NCI-H524 treated with DMSO at 0.1 percent for 48 hours (cell line): Measurements from ENCODE around the gene CEBPB.
A peak's percentile ranks its signal among the peaks of the same experiment; 100 is the strongest.

Experiments used
- DNase-seq: peaks from one replicate; lab custom pipeline; 2025; lab: John Stamatoyannopoulos, UW

The CEBPB gene

GRCh38 chr20:50213531-50214106 is 23.0 kb downstream of the CEBPB start:
- no peak for DNase-seq

DNA sequence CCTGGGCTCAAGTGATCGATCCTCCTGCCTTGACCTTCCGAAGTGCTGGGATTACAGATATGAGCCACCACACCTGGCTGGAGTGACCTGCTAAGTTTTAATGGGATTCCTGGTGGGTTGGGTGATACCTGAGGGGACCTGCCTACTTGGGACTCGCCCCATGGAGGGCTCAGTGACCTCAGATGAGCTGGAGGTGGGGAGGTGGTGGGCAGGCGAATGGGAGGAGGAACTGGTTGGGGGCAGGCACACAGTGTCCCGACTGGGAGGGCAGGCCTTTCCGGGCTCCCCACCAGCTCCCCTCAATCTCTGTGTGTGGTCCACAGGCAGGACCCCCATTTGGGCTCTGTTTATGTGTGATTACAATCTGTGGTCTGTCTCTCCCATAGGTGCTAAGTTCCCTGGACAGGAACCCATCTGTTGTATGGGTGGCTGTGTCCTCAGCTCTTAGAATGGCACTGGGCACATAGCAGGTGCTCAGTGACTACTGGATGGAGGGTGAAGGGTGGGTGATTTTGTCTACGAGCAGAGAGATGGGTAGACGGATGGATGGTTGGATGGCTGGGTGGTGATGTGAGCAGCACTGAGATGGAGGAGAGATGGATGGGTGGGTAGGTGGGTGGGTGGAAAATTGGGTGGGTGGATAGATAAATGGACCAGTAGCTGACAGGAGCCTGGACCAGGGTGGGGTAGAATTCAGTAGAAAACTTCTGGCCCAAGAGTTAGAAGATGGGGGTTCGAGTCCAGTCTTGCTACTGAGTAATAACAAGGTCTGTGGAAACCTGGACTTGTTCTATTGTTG is 23.8 kb downstream of the CEBPB start:
- no peak for DNase-seq

DNA sequence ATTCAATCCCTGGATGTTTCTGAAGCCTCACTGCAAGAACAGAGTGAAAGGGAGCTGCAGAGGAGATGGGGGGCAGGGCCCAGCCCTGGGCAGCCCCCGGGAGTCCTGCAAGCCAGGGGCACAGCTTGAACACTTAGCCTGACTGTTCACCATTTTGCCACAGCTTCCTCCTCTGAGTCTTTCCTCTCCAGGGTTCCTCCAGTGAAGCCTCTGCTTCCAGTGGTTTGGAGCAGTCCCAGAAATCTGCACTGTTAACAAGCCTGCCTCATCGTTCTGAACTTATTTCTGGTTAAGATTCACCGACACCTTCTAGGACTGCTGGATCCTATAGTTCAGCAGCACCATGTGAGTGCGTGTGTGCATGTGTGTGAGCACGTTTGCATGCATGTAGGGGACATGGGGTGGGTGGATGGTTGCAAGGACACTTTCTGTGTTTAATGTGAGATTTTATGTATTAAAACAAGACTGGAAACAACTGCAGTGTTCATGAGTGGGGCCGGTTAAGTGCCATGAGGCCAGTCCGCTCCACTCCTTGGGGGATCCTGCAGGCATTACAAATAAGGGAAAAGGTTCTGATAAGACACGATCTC is 24.6 kb downstream of the CEBPB start:
- DNase-seq: no peak

GRCh38 chr20:50215926-50216325 is 25.3 kb downstream of the CEBPB start:
- DNase-seq: no peak

DNA sequence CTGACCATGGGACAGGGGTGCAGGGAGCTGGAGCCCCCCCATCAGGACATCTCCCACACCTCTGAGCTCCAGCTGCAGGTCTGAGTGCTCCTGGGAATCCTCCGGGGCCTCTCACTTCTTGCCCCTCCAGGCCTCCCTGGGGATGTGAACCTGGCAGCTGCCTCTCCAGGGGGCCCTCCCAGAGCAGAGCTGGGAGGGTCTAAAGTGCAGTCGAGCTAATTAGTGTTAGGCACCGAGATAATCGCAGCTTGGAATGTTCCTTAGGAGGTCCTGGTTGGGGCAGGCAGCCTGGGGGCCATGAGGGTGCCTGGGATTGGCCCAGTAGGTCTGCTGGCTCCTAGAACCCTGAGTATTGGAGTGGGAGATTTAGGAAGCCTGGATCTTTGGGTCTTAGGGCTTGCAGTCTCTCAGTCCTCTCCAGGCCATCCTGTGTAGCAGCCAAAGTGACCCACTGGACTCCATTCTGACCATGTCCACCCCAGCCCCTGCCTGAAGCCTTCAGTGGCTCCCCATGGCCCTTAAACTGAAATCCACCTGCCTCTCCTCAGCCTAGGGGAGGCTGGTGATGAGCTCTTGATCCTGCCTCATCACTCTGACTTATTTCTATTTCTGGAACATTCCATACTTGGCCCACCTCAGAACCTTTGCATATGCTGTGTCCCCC is 26.0 kb downstream of the CEBPB start:
- peak; percentile 15 for DNase-seq

GRCh38 chr20:50217207-50217949 is 26.7 kb downstream of the CEBPB start:
- DNase-seq: no peak

DNA sequence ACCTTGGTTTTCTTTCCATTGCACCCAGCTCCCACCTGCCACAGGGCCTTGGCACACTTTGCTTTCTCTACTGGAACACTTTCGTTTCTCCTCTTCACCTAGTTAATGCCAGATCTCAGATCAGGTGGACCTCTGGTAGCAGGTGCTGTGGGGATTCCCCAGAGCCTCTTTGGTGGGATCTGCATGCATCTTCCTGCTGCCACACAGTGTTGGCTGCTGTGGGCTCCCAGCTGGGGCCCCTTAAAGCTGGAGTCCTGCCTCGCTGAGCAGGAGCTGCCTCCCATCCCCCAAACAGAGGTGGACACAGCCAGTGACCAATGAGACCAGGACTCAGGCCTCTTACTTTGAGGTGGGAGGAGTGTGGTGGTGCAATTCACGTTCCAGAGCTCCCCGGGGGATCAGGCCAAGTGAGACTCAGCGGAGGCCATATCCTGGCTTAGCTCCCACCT is 28.4 kb downstream of the CEBPB start:
- no peak for DNase-seq

DNA sequence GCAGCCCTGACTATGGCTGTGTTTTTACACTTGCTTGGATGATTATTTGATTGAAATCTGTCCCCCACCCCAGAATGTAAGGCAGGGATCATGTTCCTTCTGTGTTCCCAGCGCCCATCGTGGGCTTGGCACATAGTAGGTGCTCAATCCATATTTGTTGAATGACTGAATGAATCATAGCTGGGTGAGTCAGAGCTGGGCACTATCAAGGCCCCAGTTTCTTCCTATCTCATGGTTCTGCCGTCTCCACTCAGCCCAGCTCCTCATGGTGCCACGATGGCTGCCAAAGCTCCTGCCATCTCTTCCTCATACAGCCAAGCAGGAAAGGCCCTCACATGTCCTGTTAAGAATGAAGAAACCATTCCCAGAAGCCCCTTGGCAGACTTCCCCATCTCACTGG is 29.0 kb downstream of the CEBPB start:
- DNase-seq: no peak

GRCh38 chr20:50220093-50220893 is 29.7 kb downstream of the CEBPB start:
- no peak for DNase-seq

GRCh38 chr20:50220894-50221365 is 30.3 kb downstream of the CEBPB start:
- no peak for DNase-seq

DNA sequence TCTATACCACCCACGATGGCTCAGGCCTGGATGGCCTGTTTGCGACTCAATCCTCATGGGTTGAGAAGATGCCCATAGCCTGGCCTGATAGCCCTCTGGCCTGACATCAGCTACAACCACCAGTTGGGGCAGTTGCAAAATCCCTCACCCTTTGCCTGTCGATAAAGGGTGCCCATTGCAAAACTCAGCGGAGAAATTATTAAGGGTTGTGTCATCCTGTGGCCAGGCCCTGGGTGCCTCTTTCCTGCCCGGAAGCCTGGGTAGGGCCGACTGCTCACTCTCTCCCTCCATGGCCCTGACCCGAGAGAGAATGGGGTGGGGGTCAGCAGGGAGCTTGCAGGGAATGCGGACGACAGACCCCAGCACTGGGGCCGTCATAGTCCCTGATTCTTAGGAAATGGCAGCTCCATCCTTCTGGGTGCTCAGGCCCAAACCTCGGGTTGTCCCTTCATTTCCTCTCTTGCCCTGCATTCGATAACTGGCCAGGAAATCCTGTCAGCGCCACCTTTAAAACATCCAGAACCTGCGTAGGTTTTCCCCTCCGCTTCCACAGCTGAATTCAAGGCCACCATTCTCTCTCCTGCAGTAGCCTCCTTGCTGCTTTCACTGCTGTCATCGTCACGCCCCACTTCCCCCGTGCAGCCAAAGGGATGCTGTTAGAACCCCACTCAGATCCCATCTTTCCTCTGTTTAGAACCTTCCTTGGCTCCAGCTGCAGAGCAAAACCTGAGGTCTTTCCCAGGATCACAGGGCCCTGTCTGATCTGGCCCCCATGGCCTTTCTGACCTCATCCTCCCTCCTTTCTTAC is 31.1 kb downstream of the CEBPB start:
- no peak for DNase-seq

- no peak for DNase-seq
Measured at GRCh38 chr20:50222309-50223038, 31.8 kb downstream of the CEBPB start.

GRCh38 chr20:50223039-50224005 is 32.7 kb downstream of the CEBPB start:
- no peak for DNase-seq

DNA sequence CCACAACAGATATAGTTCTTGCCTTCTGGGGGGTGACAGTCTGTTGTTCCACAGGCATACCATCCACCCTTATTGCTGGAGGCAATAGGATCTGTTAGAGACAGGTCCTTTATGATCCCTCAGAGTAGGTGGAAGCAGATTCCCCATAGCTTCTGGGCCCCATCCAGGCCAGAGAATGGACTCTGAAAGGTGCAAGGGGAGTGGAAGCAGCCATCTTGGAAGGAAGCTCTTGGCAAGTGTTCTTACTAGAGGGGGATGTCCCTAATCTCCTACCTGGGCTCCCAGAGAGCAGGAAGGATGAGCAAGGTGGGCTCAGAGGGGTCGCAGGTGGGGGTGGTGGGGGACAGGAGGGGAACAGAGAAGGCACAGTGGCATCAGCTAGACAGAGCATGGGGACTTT is 33.4 kb downstream of the CEBPB start:
- DNase-seq: no peak

- no peak for DNase-seq
Measured at GRCh38 chr20:50224531-50225255, 34.1 kb downstream of the CEBPB start.

GRCh38 chr20:50226093-50226974 is 35.7 kb downstream of the CEBPB start:
- no peak for DNase-seq

DNA sequence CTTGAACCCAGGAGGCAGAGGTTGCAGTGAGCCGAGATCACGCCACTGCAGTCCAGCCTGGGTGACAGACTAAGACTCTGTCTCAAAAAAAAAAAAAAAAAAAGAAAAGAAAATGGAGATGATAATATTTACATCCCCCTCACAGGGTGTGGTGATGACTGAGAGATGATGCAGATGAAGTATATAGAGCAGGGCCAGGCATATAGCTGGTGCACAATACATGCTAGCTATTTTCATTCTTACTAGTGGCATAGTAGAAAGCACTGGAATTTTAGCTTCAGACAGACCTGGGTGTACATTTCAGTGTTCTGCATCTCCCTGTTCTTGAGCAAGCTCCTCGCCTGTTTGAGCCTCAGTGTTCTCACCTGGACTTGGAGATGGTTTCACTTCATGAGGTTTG is 36.9 kb downstream of the CEBPB start:
- DNase-seq: no peak
